Measurements from ENCODE around the gene SEPHS1. TPM values are rescaled to one million over a fixed set of nuclear protein-coding genes. Genes with fewer than 3 reads are reported as not detected.
A peak's percentile ranks its signal among the peaks of the same experiment; 100 is the strongest.

The SEPHS1 gene
- total and polyA plus RNA-seq, 2 of the 8 experiments (the other 6 are each of a cell fraction or from before 2014, with no cell fraction given) = 270 to 683 TPM

- H3K9ac ChIP-seq (replicated peaks in 1 of 4; ENCODE audit: extremely low read depth in 1 of 4, low read depth in 3 of 4, low read length in 3 of 4) = no peak overlapping the region
- H3K36me3 ChIP-seq (ENCODE audit: control insufficient read depth in 2 of 4, insufficient read depth in 4 of 4, low read length in 3 of 4) = no peaks in the 10 kb centered on the region
- no peaks in the 10 kb centered on the region for H3K79me1 ChIP-seq (ENCODE audit: low read depth, low read length)
- TF ChIP-seq RXRA (IDR thresholded peaks at IDR 0.05; ENCODE audit: insufficient read depth, low read depth, low read length) = no peak
- TF ChIP-seq CHD1 (IDR thresholded peaks at IDR 0.05; ENCODE audit: low read depth, low read length) = no peak
- TF ChIP-seq JUN (IDR thresholded peaks at IDR 0.05; ENCODE audit: low read depth, low read length) = no peak
- TF ChIP-seq POU5F1 (IDR thresholded peaks at IDR 0.05; ENCODE audit: low read depth, low read length) = no peak
- TF ChIP-seq EZH2 (IDR thresholded peaks at IDR 0.05; ENCODE audit: low read depth, low read length, severe bottlenecking) = no peak
- TF ChIP-seq HDAC2 (IDR thresholded peaks at IDR 0.05; ENCODE audit: borderline replicate concordance in 1 of 2, low read depth in 2 of 2, low read length in 2 of 2) = no peak
- no peak for TF ChIP-seq KDM1A (IDR thresholded peaks at IDR 0.05; ENCODE audit: borderline replicate concordance, low read length)
- TF ChIP-seq TAF1 (IDR thresholded peaks at IDR 0.05; ENCODE audit: low read depth, low read length) = no peak
- TF ChIP-seq TEAD4 (IDR thresholded peaks at IDR 0.05; ENCODE audit: low read depth, low read length) = no peak
- TF ChIP-seq CHD2 (IDR thresholded peaks at IDR 0.05; ENCODE audit: low read length) = no peak
- TF ChIP-seq ASH2L (IDR thresholded peaks at IDR 0.05; ENCODE audit: low read length) = no peak
- no peak for TF ChIP-seq SRF (IDR thresholded peaks at IDR 0.05; ENCODE audit: low read depth, low read length)
- no peak for TF ChIP-seq NANOG (IDR thresholded peaks at IDR 0.05; ENCODE audit: insufficient read depth, low read depth, low read length, poor library complexity, severe bottlenecking)
- no peak for TF ChIP-seq SIN3A (conservative IDR thresholded peaks at IDR 0.05 in 1 of 2, IDR thresholded peaks at IDR 0.05 in 1 of 2; ENCODE audit: low read depth in 1 of 2, low read length in 2 of 2)
- H2AK5ac ChIP-seq (ENCODE audit: low read depth, low read length) = no peak overlapping the region
- no peak overlapping the region for H3K14ac ChIP-seq (ENCODE audit: insufficient read length)
- no peak overlapping the region for H3K56ac ChIP-seq (replicated peaks; ENCODE audit: insufficient read length, low read depth, low read length)
- H2AFZ ChIP-seq (ENCODE audit: low read length) = no peak overlapping the region
- H3K18ac ChIP-seq (ENCODE audit: extremely low read depth, low read length) = no peak overlapping the region
- peaks cover 0 to 10% (median 8%) of the 10 kb centered on the region in 4 experiments; a peak in 3 of 7 replicates for H3K27me3 ChIP-seq (replicated peaks in 1 of 4; ENCODE audit: control insufficient read depth in 3 of 4, extremely low read depth in 1 of 4, insufficient read depth in 3 of 4, low read length in 3 of 4)
- 0 out of 2 replicates have a peak overlapping the region, but pooled peaks have one; percentile 19 for H2BK12ac ChIP-seq (ENCODE audit: low read depth, low read length)
- no peak for DNase-seq (ENCODE audit: low read depth in 1 of 2, low spot score in 2 of 2)
- H3K4me3 ChIP-seq (ENCODE audit: extremely low read depth in 1 of 4, insufficient read depth in 2 of 4, low read depth in 3 of 4, low read length in 4 of 4) = no peak overlapping the region
- peaks cover 0 to 9% (median 6%) of the 10 kb centered on the region in 4 experiments; a peak in 5 of 7 replicates for H3K4me1 ChIP-seq (replicated peaks in 1 of 4; ENCODE audit: control insufficient read depth in 3 of 4, insufficient read depth in 4 of 4, low read length in 3 of 4)
- H3K4ac ChIP-seq (replicated peaks; ENCODE audit: insufficient read length, low read depth, low read length) = no peak overlapping the region
- H4K91ac ChIP-seq (replicated peaks; ENCODE audit: insufficient read length, low read length) = no peak overlapping the region
- H3K23ac ChIP-seq (ENCODE audit: insufficient read length) = no peak overlapping the region
- no peak for FAIRE-seq
- no peak overlapping the region for H2BK15ac ChIP-seq (ENCODE audit: low read length)
- CTCF ChIA-PET (ENCODE audit: partially characterized antibody) = interaction anchor here (0.7 to 3.7 kb wide), 8 partner anchors 11 to 248 kb away, joined by 3 to 18 read pairs (median 6); no protein-coding TSS in a partner anchor
- H4K20me1 ChIP-seq (replicated peaks in 1 of 2; ENCODE audit: control insufficient read depth in 1 of 2, insufficient read depth in 2 of 2, low read length in 2 of 2) = no peaks in the 10 kb centered on the region
- H3K27ac ChIP-seq (ENCODE audit: low read depth, low read length) = no peak overlapping the region
- no peak overlapping the region for H3K4me2 ChIP-seq (ENCODE audit: insufficient read depth in 1 of 2, low read depth in 2 of 2, low read length in 2 of 2)
- POLR2A ChIA-PET (ENCODE audit: partially characterized antibody) = no interaction called here
- H2BK120ac ChIP-seq (replicated peaks; ENCODE audit: low read depth, low read length) = no peak overlapping the region
- H3K79me2 ChIP-seq (ENCODE audit: control insufficient read depth in 1 of 2, insufficient read depth in 2 of 2, low read length in 2 of 2) = no peaks in the 10 kb centered on the region
- peaks cover 10% of the 10 kb centered on the region for H3K23me2 ChIP-seq (ENCODE audit: low read depth, low read length)
- H4K8ac ChIP-seq (ENCODE audit: extremely low read depth, insufficient read depth, low read length) = no peak overlapping the region
- no peak overlapping the region for H4K5ac ChIP-seq (ENCODE audit: insufficient read length, low read depth, low read length)
- no peaks in the 10 kb centered on the region for H3K9me3 ChIP-seq (ENCODE audit: insufficient read depth in 2 of 2, low read depth in 1 of 2, low read length in 1 of 2)
- WGBS, 2 experiments (ENCODE audit: extremely low coverage in 1 of 2, insufficient coverage in 1 of 2, insufficient read length in 1 of 2, insufficient replicate concordance in 2 of 2, low coverage in 1 of 2, low lambda C conversion rate in 2 of 2, missing lambda C conversion rate in 1 of 2) = 94% methylated on average over 7 of the region's 7 CpGs; no CpG with 5 or more reads in 1 of the 2 experiments
- H2BK20ac ChIP-seq (ENCODE audit: low read length) = no peak overlapping the region
- no peak overlapping the region for H2BK5ac ChIP-seq (ENCODE audit: low read depth, low read length)
Measured at GRCh38 chr10:13386021-13386420, 37.9 kb upstream of the SEPHS1 start.

Data from H1 (cell line).